H9 (cell line): Measurements from ENCODE around the gene PHTF2. TPM values are rescaled to one million over a fixed set of nuclear protein-coding genes. Genes with fewer than 3 reads are reported as not detected.

Experiments
- DNase-seq: peaks from one replicate; pipeline ENCODE4 v3.0.0-alpha.2; 2017
- H2AFZ ChIP-seq: one replicate; pipeline ENCODE4 v1.6.1; 2013; ENCODE audit warnings: mild to moderate bottlenecking, low read length, control low read depth, moderate library complexity
- H2AK5ac ChIP-seq: 2 replicates; pipeline ENCODE4 v1.6.1; 2013; ENCODE audit warnings: low read length, control low read depth, mixed read lengths; ENCODE audit not compliant: insufficient read length
- H2BK120ac ChIP-seq: one replicate; pipeline ENCODE4 v1.6.1; 2013; ENCODE audit warnings: low read depth, mild to moderate bottlenecking, low read length, control low read depth, inconsistent platforms; ENCODE audit not compliant: poor library complexity, severe bottlenecking
- H2BK12ac ChIP-seq: 2 replicates; pipeline ENCODE4 v1.6.1; 2013; ENCODE audit warnings: low read length, control low read depth, mixed read lengths, low read depth; ENCODE audit not compliant: insufficient read length
- H2BK15ac ChIP-seq: 2 replicates; pipeline ENCODE4 v1.6.1; 2013; ENCODE audit warnings: low read depth, low read length, control low read depth
- H2BK20ac ChIP-seq: one replicate; pipeline ENCODE4 v1.6.1; 2013; ENCODE audit warnings: low read depth, mild to moderate bottlenecking, low read length, control low read depth, inconsistent platforms; ENCODE audit not compliant: poor library complexity, severe bottlenecking
- H2BK5ac ChIP-seq: 2 replicates; pipeline ENCODE4 v1.6.1; 2013; ENCODE audit warnings: low read length, control low read depth, mixed read lengths; ENCODE audit not compliant: insufficient read length
- H3K14ac ChIP-seq: 2 replicates; pipeline ENCODE4 v1.6.1; 2013; ENCODE audit warnings: low read length, control low read depth; ENCODE audit not compliant: insufficient read depth
- H3K18ac ChIP-seq: 2 replicates; pipeline ENCODE4 v1.6.1; 2013; ENCODE audit warnings: low read depth, mild to moderate bottlenecking, mixed read lengths, low read length, control low read depth; ENCODE audit not compliant: insufficient read length
- H3K23ac ChIP-seq: 2 replicates; pipeline ENCODE4 v1.6.1; 2013; ENCODE audit warnings: low read length, control low read depth, mixed read lengths, low read depth; ENCODE audit not compliant: insufficient read length
- H3K23me2 ChIP-seq: 2 replicates; pipeline ENCODE4 v1.6.1; 2013; ENCODE audit warnings: low read depth, mild to moderate bottlenecking, mixed read lengths, low read length, control low read depth; ENCODE audit not compliant: insufficient read length, poor library complexity, severe bottlenecking
- H3K27ac ChIP-seq: 2 replicates; pipeline ENCODE4 v1.5.1; 2013; ENCODE audit warnings: low read length, control low read depth, mixed read lengths, low read depth; ENCODE audit not compliant: insufficient read length
- H3K27me3 ChIP-seq: 2 replicates; pipeline ENCODE4 v1.6.1; 2013; ENCODE audit warnings: low read length, control low read depth, inconsistent platforms; ENCODE audit not compliant: insufficient read depth
- H3K4ac ChIP-seq: 2 replicates; pipeline ENCODE4 v1.6.1; 2013; ENCODE audit warnings: low read depth, mild to moderate bottlenecking, control low read depth, inconsistent platforms, low read length, moderate library complexity
- H3K4me1 ChIP-seq: 2 replicates; pipeline ENCODE4 v1.6.1; 2013; ENCODE audit warnings: low read length, control low read depth, inconsistent platforms; ENCODE audit not compliant: insufficient read depth
- H3K4me2 ChIP-seq: 2 replicates; pipeline ENCODE4 v1.6.1; 2013; ENCODE audit warnings: low read length, control low read depth, mixed read lengths; ENCODE audit not compliant: insufficient read length, insufficient read depth
- H3K56ac ChIP-seq: 2 replicates; pipeline ENCODE4 v1.6.1; 2013; ENCODE audit warnings: low read depth, mild to moderate bottlenecking, mixed read lengths, low read length, control low read depth; ENCODE audit not compliant: insufficient read length
- H3K79me1 ChIP-seq: 2 replicates; pipeline ENCODE4 v1.6.1; 2013; ENCODE audit warnings: low read depth, mild to moderate bottlenecking, moderate library complexity, low read length, control low read depth, inconsistent platforms; ENCODE audit not compliant: insufficient read depth, poor library complexity, severe bottlenecking
- H3K79me2 ChIP-seq: 2 replicates; pipeline ENCODE4 v1.6.1; 2013; ENCODE audit warnings: low read length, control low read depth, inconsistent platforms; ENCODE audit not compliant: insufficient read depth
- H3K9ac ChIP-seq: 2 replicates; pipeline ENCODE4 v1.6.1; 2013; ENCODE audit warnings: low read length, control low read depth, mixed read lengths; ENCODE audit not compliant: insufficient read length; ENCODE audit errors: extremely low read depth
- H3K9me3 ChIP-seq: one replicate; pipeline ENCODE4 v1.6.1; 2013; ENCODE audit warnings: low read depth, low read length, inconsistent platforms; ENCODE audit not compliant: control insufficient read depth
- H3T11ph ChIP-seq: one replicate; pipeline ENCODE4 v1.6.1; 2013; ENCODE audit warnings: mild to moderate bottlenecking, low read length, control low read depth, inconsistent platforms
- H4K20me1 ChIP-seq: one replicate; pipeline ENCODE4 v1.6.1; 2013; ENCODE audit not compliant: control insufficient read depth, insufficient read length, insufficient read depth
- H4K5ac ChIP-seq: 2 replicates; pipeline ENCODE4 v1.6.1; 2013; ENCODE audit warnings: low read depth, mild to moderate bottlenecking, mixed read lengths, low read length, control low read depth; ENCODE audit not compliant: insufficient read length
- H4K8ac ChIP-seq: replicated peaks from 2 replicates; pipeline ENCODE4 v1.6.1; 2013; ENCODE audit warnings: low read length, control low read depth, mixed read lengths, low read depth; ENCODE audit not compliant: insufficient read length
- H4K91ac ChIP-seq: 2 replicates; pipeline ENCODE4 v1.6.1; 2013; ENCODE audit warnings: low read depth, mild to moderate bottlenecking, moderate library complexity, mixed read lengths, low read length, control low read depth; ENCODE audit not compliant: insufficient read length
- H3K27ac Mint-ChIP-seq, 3 experiments: 2 replicates in 2 of 3; 3 replicates in 1 of 3; pipeline ENCODE4 v1.8.0; 2020 to 2021; ENCODE audit warnings: mixed read lengths in 3 of 3, mild to moderate bottlenecking in 1 of 3, moderate library complexity in 1 of 3
- H3K27me3 Mint-ChIP-seq: 2 replicates; pipeline ENCODE4 v1.8.0; 2021; ENCODE audit warnings: low read depth, mild to moderate bottlenecking, moderate library complexity, mixed read lengths
- H3K36me3 Mint-ChIP-seq, 3 experiments: 2 replicates in 2 of 3; 3 replicates in 1 of 3; pipeline ENCODE4 v1.8.0; 2020 to 2021; ENCODE audit warnings: low read depth in 3 of 3, mixed read lengths in 3 of 3; ENCODE audit not compliant: insufficient read depth in 1 of 3
- H3K4me1 Mint-ChIP-seq, 2 experiments: 2 replicates each; pipeline ENCODE4 v1.8.0; 2020; ENCODE audit warnings: mixed read lengths in 2 of 2
- H3K4me3 Mint-ChIP-seq, 2 experiments: 2 replicates in 1 of 2; 3 replicates in 1 of 2; pipeline ENCODE4 v1.8.0; 2020 to 2021; ENCODE audit warnings: mild to moderate bottlenecking in 2 of 2, mixed read lengths in 2 of 2, moderate library complexity in 1 of 2
- H3K9me3 Mint-ChIP-seq, 2 experiments: 2 replicates in 1 of 2; 3 replicates in 1 of 2; pipeline ENCODE4 v1.8.0; 2020; ENCODE audit warnings: mild to moderate bottlenecking in 2 of 2, mixed read lengths in 2 of 2, moderate library complexity in 1 of 2
- CTCF ChIP-seq: fragments of 200-600 bp; sonication (generic); conservative IDR thresholded peaks from 3 replicates; pipeline ENCODE4 v1.8.0; 2021; ENCODE audit warnings: antibody characterized with exemption, mild to moderate bottlenecking
- WGBS: extraction: QIAGEN DNeasy Blood & Tissue Kit; methylation state at CpG from one replicate; pipeline ENCODE4 v1.1.7; 2013; ENCODE audit warnings: missing lambda C conversion rate, low lambda C conversion rate, mixed read lengths; ENCODE audit not compliant: insufficient read length; ENCODE audit errors: extremely low coverage; 5-methylcytosine and 5-hydroxymethylcytosine counted together
- total RNA-seq: library from RNA; stranded (reverse); gene quantifications from 2 replicates; pipeline ENCODE4 v1.2.1, GENCODE V29; 2021

Gene PHTF2
- total RNA-seq, 1 experiment from 2014 or later: 16.2 TPM

DNA sequence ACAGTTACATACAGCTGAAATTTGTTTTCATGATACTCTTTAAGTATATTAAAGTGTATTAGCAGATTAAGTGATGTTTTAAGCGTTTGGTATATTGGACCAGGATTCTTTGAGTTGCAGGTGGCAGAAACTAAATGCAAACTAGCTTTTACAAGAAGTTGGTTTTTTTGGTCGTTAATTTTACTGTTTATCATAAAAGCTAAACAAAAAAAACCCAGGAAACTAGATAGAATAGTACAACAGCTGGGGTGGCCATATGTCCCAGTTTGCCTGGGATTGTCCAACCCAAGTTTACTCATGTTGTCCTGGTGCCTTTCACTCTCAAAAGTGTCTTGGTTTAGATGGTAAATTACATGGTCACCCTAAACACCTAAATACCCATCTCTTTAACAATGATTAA is 108.7 kb downstream of the PHTF2 start:
- Histone ChIP-seq H3K9ac (no peak overlapping the region), H3K18ac (no peak overlapping the region), H2BK20ac (no peak overlapping the region), H3K23ac (no peak overlapping the region), H3K56ac (no peak overlapping the region), H2BK12ac (no peak overlapping the region), H3T11ph (no peak overlapping the region), H2BK15ac (no peak overlapping the region), H3K79me1 (no peaks in the 10 kb centered on the region), H4K5ac (no peak overlapping the region), H3K14ac (no peak overlapping the region), H3K27ac (no peak overlapping the region), H3K9me3 (no peaks in the 10 kb centered on the region), H3K27me3 (no peaks in the 10 kb centered on the region), H4K91ac (no peak overlapping the region), H2BK5ac (no peak overlapping the region), H3K4me2 (no peak overlapping the region), H4K8ac (no peak overlapping the region), H3K79me2 (no peaks in the 10 kb centered on the region), H3K4me1 (no peaks in the 10 kb centered on the region), H4K20me1 (no peaks in the 10 kb centered on the region), H2BK120ac (no peak overlapping the region), H3K23me2 (no peaks in the 10 kb centered on the region), H3K4ac (no peak overlapping the region), H2AFZ (no peak overlapping the region), H2AK5ac (no peak overlapping the region)
- no peak for TF ChIP-seq CTCF
- H3K36me3 Mint-ChIP-seq: no peaks in the 10 kb centered on the region
- no peaks in the 10 kb centered on the region for H3K27me3 Mint-ChIP-seq
- WGBS: no CpG with 5 or more reads among the region's 2 CpGs
- H3K9me3 Mint-ChIP-seq: no peaks in the 10 kb centered on the region
- no peak for DNase-seq
- no peak overlapping the region for H3K27ac Mint-ChIP-seq
- no peaks in the 10 kb centered on the region for H3K4me1 Mint-ChIP-seq
- H3K4me3 Mint-ChIP-seq: no peak overlapping the region
